Lower leg skin (tissue), 3 donors: ENCODE measurements around the gene DOHH.

ENCODE experiments used
- CTCF ChIP-seq, 3 donors: fragments of 450-650 bp; IDR thresholded peaks; one replicate each; pipeline ENCODE4 v1.5.1; 2016; ENCODE audit warnings: antibody characterized with exemption in 3 of 3, mild to moderate bottlenecking in 3 of 3, moderate library complexity in 2 of 3
- POLR2A ChIP-seq, 2 donors: fragments of 450-650 bp; IDR thresholded peaks; one replicate each; pipeline ENCODE4 v1.6.1; 2016 to 2017; ENCODE audit warnings: antibody characterized with exemption in 2 of 2, mild to moderate bottlenecking in 1 of 2, moderate library complexity in 1 of 2

GRCh38 chr19:3511506-3512251, 11.2 kb upstream of the DOHH start:
- TF ChIP-seq CTCF (IDR thresholded peaks at IDR 0.05) = no peak
- no peak for TF ChIP-seq POLR2A (IDR thresholded peaks at IDR 0.05)
